WTC11 (cell line): ENCODE results near the gene RNF181.

Source experiments
- ESRRA ChIP-seq: sonication (generic); formaldehyde crosslinking; IDR thresholded peaks from 2 replicates; pipeline ENCODE4 v1.8.1; 2022; ENCODE audit warnings: mild to moderate bottlenecking, missing genetic modification reagents, borderline replicate concordance
- NFATC4 ChIP-seq: fragments of 250-450 bp; sonication (Bioruptor Pico); IDR thresholded peaks from 2 replicates; pipeline ENCODE4 v1.9.0; 2021; ENCODE audit warnings: mild to moderate bottlenecking
- NFYB ChIP-seq: sonication (generic); formaldehyde crosslinking; conservative IDR thresholded peaks from 2 replicates; pipeline ENCODE4 v1.8.0; 2022; ENCODE audit warnings: low read depth, missing genetic modification reagents
- NR1H2 ChIP-seq: sonication (generic); formaldehyde crosslinking; IDR thresholded peaks from 2 replicates; pipeline ENCODE4 v1.9.0; 2021; ENCODE audit warnings: mild to moderate bottlenecking, moderate library complexity, missing genetic modification reagents
- ZNF121 ChIP-seq: sonication (generic); formaldehyde crosslinking; IDR thresholded peaks from 2 replicates; pipeline ENCODE4 v1.8.0; 2023; ENCODE audit warnings: missing genetic modification reagents
- TF ChIP-seq, protein P1 (sequence below): fragments of 200-600 bp; IDR thresholded peaks from 2 replicates; pipeline ENCODE4 v1.8.0; 2022; ENCODE audit warnings: antibody characterized with exemption
- TF ChIP-seq, protein P2 (sequence below): sonication (generic); formaldehyde crosslinking; conservative IDR thresholded peaks from 2 replicates; pipeline ENCODE4 v1.8.1; 2023; ENCODE audit warnings: mild to moderate bottlenecking, low read depth, missing genetic modification reagents, moderate library complexity

DNA sequence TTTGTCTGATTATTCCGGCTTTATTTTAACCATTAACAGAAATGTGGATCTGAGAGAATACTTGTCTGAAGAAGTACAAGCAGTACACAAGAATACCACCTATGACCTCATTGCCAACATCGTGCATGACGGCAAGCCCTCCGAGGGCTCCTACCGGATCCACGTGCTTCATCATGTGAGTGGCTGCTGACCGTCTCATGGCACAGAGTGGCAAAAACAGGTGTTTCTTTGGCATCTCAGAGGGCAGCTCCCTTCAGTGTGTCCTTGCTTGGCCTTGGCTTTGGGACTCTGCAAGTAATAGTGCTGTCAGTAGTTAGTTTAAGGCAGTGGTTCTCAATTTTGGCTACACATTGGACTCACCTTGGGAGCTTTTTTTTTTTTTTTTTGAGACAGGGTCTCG lies 49.4 kb downstream of the RNF181 start:
- TF ChIP-seq, protein P1, sequence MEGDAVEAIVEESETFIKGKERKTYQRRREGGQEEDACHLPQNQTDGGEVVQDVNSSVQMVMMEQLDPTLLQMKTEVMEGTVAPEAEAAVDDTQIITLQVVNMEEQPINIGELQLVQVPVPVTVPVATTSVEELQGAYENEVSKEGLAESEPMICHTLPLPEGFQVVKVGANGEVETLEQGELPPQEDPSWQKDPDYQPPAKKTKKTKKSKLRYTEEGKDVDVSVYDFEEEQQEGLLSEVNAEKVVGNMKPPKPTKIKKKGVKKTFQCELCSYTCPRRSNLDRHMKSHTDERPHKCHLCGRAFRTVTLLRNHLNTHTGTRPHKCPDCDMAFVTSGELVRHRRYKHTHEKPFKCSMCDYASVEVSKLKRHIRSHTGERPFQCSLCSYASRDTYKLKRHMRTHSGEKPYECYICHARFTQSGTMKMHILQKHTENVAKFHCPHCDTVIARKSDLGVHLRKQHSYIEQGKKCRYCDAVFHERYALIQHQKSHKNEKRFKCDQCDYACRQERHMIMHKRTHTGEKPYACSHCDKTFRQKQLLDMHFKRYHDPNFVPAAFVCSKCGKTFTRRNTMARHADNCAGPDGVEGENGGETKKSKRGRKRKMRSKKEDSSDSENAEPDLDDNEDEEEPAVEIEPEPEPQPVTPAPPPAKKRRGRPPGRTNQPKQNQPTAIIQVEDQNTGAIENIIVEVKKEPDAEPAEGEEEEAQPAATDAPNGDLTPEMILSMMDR: no peak
- no peak for TF ChIP-seq ESRRA (CRISPR knock-in tag)
- TF ChIP-seq, protein P2, sequence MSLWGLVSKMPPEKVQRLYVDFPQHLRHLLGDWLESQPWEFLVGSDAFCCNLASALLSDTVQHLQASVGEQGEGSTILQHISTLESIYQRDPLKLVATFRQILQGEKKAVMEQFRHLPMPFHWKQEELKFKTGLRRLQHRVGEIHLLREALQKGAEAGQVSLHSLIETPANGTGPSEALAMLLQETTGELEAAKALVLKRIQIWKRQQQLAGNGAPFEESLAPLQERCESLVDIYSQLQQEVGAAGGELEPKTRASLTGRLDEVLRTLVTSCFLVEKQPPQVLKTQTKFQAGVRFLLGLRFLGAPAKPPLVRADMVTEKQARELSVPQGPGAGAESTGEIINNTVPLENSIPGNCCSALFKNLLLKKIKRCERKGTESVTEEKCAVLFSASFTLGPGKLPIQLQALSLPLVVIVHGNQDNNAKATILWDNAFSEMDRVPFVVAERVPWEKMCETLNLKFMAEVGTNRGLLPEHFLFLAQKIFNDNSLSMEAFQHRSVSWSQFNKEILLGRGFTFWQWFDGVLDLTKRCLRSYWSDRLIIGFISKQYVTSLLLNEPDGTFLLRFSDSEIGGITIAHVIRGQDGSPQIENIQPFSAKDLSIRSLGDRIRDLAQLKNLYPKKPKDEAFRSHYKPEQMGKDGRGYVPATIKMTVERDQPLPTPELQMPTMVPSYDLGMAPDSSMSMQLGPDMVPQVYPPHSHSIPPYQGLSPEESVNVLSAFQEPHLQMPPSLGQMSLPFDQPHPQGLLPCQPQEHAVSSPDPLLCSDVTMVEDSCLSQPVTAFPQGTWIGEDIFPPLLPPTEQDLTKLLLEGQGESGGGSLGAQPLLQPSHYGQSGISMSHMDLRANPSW (CRISPR knock-in tag): no peak
- no peak for TF ChIP-seq NFATC4 (CRISPR knock-in tag)
- no peak for TF ChIP-seq NFYB (CRISPR knock-in tag)
- no peak for TF ChIP-seq ZNF121 (CRISPR knock-in tag)
- no peak for TF ChIP-seq NR1H2 (CRISPR knock-in tag)
